GM19035 (cell line): Measurements from ENCODE around the gene HBM.
"Not testable (repeated sequence)": the region's sequence is repeated elsewhere in the genome, so short reads cannot be mapped to it uniquely, and the experiment has no call there.

ENCODE experiments used
- ATAC-seq: cut with Tn5 transposase; IDR thresholded peaks from one replicate; pipeline ENCODE4 v1.9.1; 2021; ENCODE audit not compliant: unreplicated experiment

Gene HBM

DNA sequence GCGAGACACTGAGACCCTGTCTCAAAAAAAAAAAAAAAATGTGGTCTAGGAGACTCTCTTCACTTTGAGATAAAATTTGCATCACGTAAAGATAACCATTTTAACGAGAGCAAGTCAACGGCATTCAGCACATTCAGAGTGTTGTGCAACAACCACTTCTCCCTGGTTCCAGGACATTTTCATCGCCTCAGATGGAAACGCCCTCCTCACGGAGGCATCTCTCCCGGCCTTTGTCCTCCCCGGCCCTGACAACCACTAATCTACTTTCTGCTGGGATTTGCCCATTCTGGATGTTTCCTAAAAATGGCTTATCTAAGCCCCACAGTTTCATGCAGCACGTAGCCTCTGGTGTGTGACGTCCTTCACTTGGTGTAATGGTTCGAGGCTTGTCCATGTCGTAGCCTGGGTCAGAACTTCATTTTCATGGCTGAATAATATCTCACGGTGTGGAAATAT lies 21.0 kb upstream of the HBM start:
- ATAC-seq = no peak

DNA sequence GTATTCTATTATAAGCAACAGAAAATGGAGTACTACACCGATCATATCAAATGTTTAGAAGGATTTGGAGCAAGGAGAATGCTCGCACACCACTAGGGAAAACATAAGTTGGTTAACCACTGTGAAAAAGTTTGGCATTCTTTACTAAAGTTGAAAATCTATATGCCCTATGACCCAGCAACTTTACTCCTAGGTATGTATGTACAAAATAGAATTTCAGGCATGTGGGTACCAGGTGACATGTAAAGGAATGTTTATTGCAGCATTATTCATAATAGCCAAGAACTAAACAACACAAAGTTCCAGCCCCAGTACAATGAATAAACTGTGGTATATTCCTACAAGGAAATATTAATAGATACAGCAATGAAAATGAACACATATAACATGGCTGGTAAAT lies 19.1 kb upstream of the HBM start:
- no peak for ATAC-seq

DNA sequence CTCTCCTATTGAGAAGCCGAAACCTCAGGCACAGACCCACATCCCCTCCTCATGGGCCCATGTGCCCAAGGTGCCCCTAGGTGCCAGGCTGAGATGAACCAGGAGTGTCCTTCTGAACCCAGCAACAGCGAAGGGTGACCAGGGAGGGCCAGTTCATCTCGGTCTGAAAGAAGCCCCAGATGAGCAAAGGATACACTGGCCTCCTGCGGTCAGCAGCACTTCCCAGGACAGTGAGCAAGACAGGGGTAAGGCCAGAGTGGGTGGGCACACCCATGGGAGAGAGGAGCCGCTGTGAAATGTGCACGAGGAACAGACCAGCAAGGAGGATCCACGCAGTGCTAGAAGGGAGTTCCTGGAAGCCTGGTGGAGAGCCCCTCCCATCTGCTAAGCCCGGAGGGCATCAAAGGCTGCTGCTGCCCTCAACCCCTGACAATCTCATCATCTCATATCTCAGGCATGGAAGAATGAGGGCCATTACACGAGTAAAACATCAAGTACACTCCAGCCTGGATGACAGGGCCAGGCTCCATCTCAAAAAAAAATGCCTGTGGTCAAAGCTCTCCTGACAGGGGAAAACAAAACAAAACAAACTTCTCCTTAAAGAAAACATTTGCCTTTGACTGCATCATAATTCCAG lies 16.6 kb upstream of the HBM start:
- no peak for ATAC-seq

DNA sequence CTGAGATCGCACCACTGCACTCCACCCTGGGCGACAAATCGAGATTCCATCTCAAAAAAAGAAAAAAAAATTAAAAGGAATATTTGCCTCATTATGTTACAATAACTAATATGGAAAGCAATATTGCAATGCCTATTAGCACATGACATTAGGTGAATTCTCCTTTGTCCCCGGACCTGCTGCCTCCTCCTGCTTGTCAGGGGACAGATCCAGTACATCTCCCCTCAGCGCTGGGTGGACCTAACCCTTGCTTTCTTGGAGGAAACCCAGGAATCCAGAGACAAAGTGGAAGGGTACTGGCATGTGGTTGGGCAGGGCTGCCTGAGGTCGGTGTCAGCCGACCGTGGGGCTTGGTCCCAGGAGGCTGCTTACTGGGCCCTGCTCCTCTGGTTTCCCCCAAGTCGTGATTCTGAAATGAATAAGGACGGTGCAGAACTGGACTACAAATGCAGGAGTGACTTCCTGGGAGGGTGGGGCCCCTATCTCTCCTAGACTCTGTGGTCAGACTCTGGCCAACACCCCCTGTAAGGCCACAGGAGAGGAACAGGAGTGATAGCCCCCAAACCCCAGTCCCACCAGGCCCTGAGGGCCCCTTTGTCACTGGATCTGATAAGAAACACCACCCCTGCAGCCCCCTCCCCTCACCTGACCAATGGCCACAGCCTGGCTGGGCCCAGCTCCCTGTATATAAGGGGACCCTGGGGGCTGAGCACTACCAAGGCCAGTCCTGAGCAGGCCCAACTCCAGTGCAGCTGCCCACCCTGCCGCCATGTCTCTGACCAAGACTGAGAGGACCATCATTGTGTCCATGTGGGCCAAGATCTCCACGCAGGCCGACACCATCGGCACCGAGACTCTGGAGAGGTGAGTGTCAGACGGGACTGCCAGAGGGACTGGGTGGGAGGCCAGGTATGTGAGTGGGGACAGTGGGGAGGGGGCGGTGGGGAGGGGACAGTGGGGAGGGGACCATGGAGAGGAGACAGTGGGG lies 13.3 kb upstream of the HBM start, which contains the start of gene HBZ:
TSS of gene HBZ (plus strand) at position 504 of the 988 bp plus-strand sequence. CDS start at position 770, 266 bp downstream.
- ATAC-seq = no peak

DNA sequence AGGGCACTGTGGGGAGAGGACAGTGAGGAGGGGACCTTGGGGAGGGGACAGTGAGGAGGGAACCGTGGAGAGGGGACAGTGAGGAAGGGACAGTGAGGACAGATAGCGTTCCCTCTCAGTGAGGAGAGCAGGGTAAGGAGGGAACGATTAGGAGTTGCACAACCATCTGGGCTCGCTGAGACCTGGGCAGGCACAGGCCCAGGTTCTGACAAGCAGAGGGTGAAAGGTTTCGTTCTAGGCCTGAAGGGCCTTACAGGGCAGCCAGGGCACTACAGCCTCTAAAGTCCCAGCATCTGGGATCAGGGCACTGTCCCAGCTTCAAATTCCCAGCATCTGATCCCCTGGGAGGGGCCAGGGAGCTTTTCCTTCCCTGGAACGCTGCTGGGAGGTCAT lies 12.7 kb upstream of the HBM start:
- ATAC-seq = not testable (repeated sequence)

GRCh38 chr16:153550-154216 lies 12.1 kb upstream of the HBM start:
- ATAC-seq = not testable (repeated sequence)

DNA sequence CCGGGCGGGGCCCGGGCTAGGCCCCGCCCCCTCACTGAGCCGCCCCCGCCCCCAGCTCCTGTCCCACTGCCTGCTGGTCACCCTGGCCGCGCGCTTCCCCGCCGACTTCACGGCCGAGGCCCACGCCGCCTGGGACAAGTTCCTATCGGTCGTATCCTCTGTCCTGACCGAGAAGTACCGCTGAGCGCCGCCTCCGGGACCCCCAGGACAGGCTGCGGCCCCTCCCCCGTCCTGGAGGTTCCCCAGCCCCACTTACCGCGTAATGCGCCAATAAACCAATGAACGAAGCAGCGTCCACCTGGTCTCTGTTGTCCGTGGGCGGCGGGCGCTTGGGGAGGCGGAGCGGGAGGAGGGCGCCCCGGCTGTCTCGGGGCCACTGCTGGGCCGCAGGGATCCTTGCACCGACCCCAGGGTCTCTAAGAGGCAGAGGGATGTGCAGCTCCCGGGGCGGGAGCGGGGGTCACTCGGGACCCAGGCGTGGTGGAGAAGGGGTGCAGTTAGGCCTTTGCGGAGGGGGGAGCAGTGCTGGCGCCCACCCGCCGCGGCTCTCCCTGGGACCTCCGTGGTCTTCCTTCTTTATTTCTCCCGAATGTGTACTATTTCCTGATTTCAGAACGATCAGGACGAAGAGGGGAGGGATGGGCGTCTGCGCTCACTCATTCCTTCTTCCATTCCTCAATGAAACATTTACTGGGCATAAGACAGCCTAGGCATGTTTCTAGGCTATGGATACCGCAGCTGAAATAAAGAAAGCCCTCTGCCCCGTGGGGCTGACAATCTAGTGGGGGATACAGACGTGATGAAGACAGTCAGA lies 11.4 kb upstream of the HBM start:
- ATAC-seq = no peak

DNA sequence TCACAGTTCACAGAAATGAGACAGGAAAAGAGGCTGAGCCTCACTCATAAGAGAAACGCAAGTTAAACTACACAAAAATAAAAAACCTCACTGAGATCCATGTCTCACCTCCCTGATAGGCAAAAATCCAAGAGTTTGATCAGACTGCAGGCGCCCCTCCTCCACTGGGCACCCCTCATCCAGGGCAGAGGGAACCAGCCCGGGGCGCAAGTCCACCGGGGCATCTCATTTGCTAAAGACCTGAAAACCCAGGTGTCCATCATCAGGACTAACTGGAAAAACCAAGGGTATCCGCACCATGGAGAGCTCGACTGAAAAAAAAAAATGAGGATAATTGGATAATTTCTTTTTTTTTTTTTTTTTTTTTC lies 10.8 kb upstream of the HBM start:
- no peak for ATAC-seq

- ATAC-seq = no peak
Observed at GRCh38 chr16:159136-159849, 6.5 kb upstream of the HBM start.

DNA sequence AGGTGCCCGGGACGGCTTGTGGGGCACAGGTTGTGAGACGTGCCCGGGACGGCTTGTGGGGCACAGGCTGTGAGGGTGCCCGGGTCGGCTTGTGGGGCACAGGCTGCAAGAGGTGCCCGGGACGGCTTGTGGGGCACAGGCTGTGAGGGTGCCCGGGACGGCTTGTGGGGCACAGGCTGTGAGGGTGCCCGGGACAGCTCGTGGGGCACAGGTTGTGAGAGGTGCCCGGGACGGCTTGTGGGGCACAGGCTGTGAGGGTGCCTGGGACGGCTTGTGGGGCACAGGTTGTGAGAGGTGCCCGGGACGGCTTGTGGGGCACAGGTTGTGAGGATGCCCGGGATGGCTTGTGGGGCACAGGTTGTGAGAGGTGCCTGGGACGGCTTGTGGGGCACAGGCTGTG lies 5.5 kb upstream of the HBM start:
- not testable (repeated sequence) for ATAC-seq

- ATAC-seq = no peak
Observed at GRCh38 chr16:160691-161190, 5.0 kb upstream of the HBM start.

DNA sequence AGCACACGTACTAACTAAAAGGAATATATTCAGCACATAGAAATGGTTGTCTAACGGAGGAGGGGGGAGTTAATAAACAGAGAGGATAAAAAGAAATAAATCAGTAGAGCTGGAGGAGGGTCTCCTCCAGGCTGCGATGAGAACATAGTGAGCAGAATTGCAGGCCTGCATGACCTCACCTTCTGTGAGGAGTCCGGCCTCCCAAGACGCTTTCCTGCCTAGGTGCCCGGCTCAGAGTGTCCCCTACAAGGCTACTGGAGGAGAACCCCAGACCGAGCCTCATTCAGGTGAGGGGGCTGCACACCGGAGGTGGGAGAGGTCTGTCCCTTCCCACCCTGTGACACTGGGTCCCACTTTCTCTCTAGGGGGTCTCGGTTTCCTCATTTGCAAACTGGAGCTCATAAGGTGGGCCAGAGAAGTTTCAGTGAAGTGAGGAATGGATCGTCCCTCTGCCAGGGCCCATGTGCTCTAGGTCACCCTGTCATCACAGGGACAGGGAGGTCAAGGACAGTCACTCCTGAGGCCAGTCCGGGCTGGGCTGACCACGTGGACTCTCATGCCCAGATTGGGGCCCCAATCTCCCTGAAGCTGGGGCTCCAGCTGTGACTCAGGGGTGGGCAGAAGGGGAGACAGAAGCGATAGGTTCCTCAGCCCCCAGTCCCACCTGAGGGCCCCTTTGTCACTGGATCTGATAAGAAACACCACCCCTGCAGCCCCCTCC lies 3.3 kb upstream of the HBM start:
- no peak for ATAC-seq

DNA sequence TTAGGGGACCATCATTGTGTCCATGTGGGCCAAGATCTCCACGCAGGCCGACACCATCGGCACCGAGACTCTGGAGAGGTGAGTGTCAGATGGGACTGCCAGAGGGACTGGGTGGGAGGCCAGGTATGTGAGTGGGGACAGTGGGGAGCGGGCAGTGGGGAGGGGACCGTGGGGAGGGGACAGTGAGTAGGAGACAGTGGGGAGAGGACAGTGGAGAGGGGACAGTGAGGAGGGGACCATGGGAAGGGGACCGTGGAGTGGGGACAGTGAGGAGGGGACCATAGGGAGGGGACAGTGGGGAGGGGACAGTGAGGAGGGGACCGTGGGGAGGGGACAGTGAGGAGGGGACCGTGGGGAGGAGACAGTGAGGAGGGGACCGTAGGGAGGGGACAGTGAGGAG lies 2.6 kb upstream of the HBM start:
- not testable (repeated sequence) for ATAC-seq

DNA sequence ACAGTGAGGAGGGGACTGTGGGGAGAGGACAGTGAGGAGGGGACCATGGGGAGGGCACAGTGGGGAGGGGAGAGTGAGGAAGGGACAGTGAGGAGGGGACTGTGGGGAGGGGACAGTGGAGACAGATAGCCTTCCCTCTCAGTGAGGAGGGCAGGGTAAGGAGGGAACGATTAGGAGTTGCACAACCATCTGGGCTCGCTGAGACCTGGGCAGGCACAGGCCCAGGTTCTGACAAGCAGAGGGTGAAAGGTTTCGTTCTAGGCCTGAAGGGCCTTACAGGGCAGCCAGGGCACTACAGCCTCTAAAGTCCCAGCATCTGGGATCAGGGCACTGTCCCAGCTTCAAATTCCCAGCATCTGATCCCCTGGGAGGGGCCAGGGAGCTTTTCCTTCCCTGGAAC lies 2.1 kb upstream of the HBM start:
- ATAC-seq = not testable (repeated sequence)

DNA sequence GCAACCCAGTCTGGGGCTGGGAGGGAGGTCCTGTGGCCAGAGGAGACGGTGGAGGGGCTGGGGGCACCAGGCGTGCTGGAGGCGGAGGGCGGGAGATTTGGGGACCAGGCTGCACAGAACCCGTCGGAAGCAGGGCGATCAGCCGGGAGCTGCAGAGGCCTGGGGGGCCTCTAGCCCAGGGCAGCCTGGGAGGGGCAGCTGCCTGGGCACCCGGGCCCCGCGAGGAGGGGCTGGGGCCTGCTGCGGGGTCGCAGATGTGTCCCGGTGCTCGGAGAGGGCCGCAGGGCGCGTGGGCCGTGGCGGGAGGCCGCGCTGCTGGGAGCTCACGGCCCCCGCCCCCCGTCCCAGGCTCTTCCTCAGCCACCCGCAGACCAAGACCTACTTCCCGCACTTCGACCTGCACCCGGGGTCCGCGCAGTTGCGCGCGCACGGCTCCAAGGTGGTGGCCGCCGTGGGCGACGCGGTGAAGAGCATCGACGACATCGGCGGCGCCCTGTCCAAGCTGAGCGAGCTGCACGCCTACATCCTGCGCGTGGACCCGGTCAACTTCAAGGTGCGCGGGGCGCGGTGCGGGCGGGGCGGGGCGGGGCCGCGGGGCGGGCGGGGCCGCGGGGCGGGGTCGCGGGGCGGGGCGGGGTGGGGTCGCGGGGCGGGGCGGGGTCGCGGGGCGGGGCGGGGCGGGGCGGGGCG lies 1.5 kb upstream of the HBM start:
- ATAC-seq = not testable (repeated sequence)

- no peak for ATAC-seq
Observed at GRCh38 chr16:164827-165538, 795 bp upstream of the HBM start.

- no peak for ATAC-seq
Observed at GRCh38 chr16:166375-167121, 770 bp downstream of the HBM start.
